Left colon (tissue), 2 donors: ENCODE results near the gene SMIM36. TPM values are rescaled to one million over a fixed set of nuclear protein-coding genes. Genes with fewer than 3 reads are reported as not detected.
"Not testable (repeated sequence)": the region's sequence is repeated elsewhere in the genome, so short reads cannot be mapped to it uniquely, and the experiment has no call there.

ENCODE experiments used
- ATAC-seq: fragments of 200-7000 bp; cut with Tn5 transposase; one replicate; pipeline ENCODE4 v1.9.1; 2020; ENCODE audit warnings: mild to moderate bottlenecking, moderate library complexity
- DNase-seq, 2 donors: peaks; one replicate each; pipeline ENCODE4 v3.0.0-alpha.2; 2020
- intact Hi-C, 2 donors: fragments of 100-400 bp; cut with DNase I in 1 of 2; cut with micrococcal nuclease in 1 of 2; formaldehyde crosslinking; loops; one replicate each; pipeline versions ENCODE4 v1.11.2 to v1.14.0; 2022; cut with DNase I, micrococcal nuclease
- total RNA-seq, 2 donors: library from RNA; stranded (reverse); fragmentation: NEBNext Ultra II Directional; extraction: Animal tissue kit (Norgen Biotek cat#: 25700); gene quantifications; one replicate each; pipeline ENCODE4 v1.2.1, GENCODE V29; 2021
- donor health status: DM: no; HTN: no; CAD: no.
- donor health status: DM: yes; HTN: yes; CAD: no.

The SMIM36 gene
- total RNA-seq, 2 donors from 2014 or later = not detected

DNA sequence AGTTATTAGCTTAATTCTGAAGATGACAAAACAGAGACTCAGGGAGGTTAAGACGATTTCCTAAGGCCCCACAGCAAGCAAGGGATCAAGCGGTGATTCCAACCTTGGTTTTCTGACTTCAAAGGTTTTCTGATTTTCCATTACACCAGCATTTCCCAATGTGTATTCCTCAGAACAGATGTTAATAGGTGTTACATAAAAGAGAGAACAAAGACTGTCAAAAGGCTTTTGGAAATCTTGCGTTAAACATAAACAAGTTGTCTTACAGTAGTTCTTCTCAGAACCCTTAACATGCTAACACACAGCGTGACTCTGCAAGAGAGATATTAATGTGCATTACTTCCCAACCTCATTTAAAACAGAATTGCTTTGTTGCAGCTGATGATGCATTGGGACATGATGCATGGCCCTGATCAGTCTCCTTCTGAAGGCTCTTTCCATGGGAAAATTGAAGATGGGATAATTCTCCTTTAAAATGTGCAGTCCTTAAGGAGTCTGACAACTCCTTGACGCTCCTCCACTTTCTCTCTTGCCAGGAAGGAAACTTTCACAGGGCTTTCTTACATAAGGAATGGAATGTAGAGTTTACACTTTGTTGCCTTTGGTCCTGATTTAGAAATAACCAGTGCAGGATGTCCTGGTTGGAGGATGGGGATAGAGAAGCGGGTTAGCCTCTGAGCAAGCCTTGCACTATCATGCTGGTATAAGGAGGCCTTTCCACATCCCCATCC lies 68.1 kb downstream of the SMIM36 start:
- intact Hi-C loops = no loop called here
- no peak for DNase-seq
- ATAC-seq = no peak

GRCh38 chr17:55442462-55442861 lies 68.8 kb downstream of the SMIM36 start:
- intact Hi-C loops = no loop called here
- ATAC-seq = no peak
- DNase-seq = no peak

- intact Hi-C loops = no loop called here
- ATAC-seq = no peak
Observed at GRCh38 chr17:55441544-55441943, 69.7 kb downstream of the SMIM36 start.

DNA sequence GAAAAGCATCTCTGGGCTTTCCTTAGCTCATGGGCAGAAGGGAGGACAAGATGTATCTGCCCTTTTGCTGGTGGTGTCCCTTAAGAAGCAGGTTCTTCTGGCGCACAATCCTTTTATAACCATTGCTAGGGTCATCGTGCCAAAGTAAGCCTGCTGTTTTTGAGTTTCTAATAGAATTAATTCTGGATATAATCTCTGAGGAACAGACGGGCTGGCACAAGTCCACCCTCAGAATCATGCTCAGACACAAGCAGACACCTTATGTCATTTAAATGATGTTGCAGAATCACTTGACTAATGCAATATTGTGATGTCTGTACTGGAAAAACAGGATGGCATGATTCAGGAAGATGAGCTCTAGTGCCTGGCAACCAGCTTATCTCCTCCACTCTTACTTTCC lies 70.9 kb downstream of the SMIM36 start:
- intact Hi-C loops = no loop called here
- DNase-seq = no peak
- no peak for ATAC-seq

More at GRCh38 chr17:55441544-55441943, 69.7 kb downstream of the SMIM36 start:
- DNase-seq = no peak

DNA sequence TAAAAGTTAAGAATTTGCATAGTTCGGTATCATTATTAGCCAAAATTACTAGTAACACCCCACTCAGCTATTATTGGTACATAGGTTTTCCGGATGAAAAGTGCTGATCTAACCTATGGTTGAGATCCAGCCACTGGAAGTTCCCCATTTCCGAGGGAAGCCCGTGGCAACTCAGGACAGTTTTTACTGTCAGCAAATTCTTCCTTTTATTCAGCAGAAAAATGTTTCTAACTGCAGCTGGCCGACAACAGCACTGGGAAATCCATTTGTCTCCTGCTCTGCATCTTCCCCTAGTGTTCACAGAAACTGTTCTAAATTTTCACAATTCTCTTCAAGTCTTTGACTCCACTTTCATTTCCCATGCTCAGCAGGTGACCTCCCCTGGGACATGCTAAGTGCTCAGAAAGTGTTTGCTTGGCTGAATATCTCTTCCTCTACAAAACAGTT lies 74.1 kb downstream of the SMIM36 start:
- intact Hi-C loops = no loop called here
- ATAC-seq = no peak
- no peak for DNase-seq

GRCh38 chr17:55436224-55437158 lies 74.8 kb downstream of the SMIM36 start:
- intact Hi-C loops = no loop called here
- no peak for DNase-seq
- ATAC-seq = no peak

DNA sequence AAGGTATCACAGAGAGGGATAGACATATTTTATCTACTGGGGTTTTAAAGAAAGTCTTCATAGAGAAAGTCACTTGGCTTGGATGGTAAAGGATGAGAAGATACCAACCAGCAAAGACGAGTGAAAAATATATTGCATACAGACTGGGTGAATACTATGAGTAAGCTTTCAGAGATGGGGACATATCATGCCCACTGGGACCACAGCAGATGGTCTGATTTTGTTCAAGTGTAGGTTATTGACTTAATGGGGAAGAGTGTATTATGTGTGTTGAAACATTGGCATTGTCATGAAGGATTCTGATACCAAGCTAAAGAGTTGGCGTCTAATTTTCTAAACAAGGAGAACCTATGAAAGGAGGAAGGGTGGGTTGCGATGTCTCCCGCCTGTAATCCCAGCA lies 75.8 kb downstream of the SMIM36 start:
- ATAC-seq = no peak
- no peak for DNase-seq
- intact Hi-C loops = no loop called here

DNA sequence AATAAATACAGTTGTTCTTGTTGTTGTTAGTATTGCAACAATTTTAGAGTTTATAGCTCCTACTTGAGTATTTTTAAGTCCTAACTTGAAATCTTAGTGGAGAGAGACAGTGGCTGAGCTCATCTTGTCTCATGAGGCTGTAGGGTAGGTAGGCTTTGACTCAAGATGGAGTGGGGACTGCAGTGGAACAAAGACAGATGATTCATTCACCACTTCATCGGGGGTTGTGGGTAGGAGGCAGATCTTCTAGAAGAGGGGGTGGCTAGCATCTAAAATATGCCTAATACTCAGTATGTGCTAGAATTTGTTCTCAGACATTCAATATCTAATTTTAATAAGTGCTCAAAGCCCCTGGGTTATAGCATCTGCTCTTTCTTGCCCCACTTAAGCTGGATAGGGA lies 76.5 kb downstream of the SMIM36 start:
- no peak for DNase-seq
- no peak for ATAC-seq
- intact Hi-C loops = no loop called here

- ATAC-seq (peak; percentile 89), DNase-seq (peak in 1 of 2 donors; percentile 68)
- intact Hi-C loops = no loop called here
Observed at GRCh38 chr17:55433629-55434422, 77.4 kb downstream of the SMIM36 start.

- ATAC-seq (peak; percentile 76), DNase-seq (no peak)
- intact Hi-C loops = no loop called here
Observed at GRCh38 chr17:55433029-55433628, 78.1 kb downstream of the SMIM36 start.

GRCh38 chr17:55432358-55433028 lies 78.8 kb downstream of the SMIM36 start:
- intact Hi-C loops = no loop called here
- no peak for DNase-seq
- ATAC-seq = no peak

DNA sequence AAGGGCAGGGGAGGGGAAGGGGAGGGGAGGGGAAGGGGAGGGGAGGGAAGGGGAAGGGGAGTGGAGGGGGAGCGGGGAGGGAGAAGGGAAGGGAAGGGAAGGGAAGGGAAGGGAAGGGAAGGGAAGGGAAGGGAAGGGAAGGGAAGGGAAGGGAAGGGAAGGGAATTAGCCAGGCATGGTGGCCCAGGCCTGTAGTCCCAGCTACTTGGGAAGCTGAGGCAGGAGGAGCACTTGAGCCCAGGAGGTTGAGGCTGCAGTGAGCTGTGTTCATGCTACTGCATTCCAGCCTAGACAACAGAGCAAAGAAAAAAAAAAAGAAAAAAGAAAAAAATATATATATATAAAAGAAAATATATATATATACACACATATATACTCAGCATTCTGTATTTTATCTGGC lies 79.3 kb downstream of the SMIM36 start:
- ATAC-seq, DNase-seq, intact Hi-C loops: not testable (repeated sequence)

DNA sequence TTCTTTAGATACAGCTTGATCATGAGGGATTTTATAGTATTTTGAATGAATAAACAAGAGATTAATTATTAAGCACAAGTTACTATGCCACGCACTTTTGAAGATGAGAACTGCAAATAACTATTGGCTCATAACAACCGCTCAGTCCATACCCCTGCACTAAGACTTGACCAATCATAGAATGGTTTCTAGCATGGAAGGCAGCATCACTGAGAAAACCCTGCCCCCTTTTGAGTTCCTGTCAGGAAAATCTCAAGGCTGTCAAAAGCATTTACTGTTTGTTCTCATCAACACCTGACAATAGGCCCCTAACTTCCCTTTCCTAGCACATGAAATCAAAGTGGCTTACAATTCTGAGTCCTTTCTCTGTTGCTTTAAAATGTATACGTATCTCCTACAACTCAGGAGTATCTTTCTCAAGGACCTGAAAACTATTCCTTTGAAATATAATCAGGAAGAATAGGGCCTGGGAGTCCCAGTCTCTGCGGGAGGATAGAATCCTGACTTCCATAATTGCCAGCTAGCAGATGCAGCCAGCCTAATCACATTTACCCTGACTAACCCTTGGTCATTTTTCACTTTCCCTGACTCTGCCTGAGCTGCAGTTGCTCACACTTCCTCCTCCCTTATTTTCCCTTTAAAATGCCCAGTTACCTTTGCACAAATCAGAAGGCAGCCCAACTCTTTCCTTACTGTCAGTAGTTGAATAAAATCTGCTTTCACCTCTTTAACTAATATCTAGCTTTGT lies 80.5 kb downstream of the SMIM36 start:
- ATAC-seq (peak; percentile 36), DNase-seq (no peak)
- intact Hi-C loops = no loop called here

GRCh38 chr17:55427587-55427882 lies 83.7 kb downstream of the SMIM36 start:
- intact Hi-C loops = no loop called here
- ATAC-seq = no peak
- no peak for DNase-seq

- ATAC-seq (no peak), DNase-seq (no peak)
- intact Hi-C loops = no loop called here
Observed at GRCh38 chr17:55426851-55427586, 84.2 kb downstream of the SMIM36 start.

GRCh38 chr17:55424893-55425540 lies 86.2 kb downstream of the SMIM36 start:
- intact Hi-C loops = no loop called here
- no peak for DNase-seq
- no peak for ATAC-seq

- no peak for ATAC-seq
- intact Hi-C loops = no loop called here
- DNase-seq = no peak
Observed at GRCh38 chr17:55423535-55423934, 87.7 kb downstream of the SMIM36 start.
